RWPE2 (cell line): ENCODE measurements around the gene GARNL3.

ENCODE experiments used
- ATAC-seq: fragments of 200-7000 bp; cut with Tn5 transposase; 3 replicates; pipeline ENCODE4 v1.9.1; 2021; ENCODE audit warnings: low read depth
- DNase-seq: peaks from one replicate; pipeline ENCODE4 v3.0.0-alpha.2; 2020; ENCODE audit warnings: low spot score
- H3K27ac ChIP-seq: fragments of 450-650 bp; 2 replicates; pipeline ENCODE4 v1.5.1; 2017; ENCODE audit warnings: mild to moderate bottlenecking; ENCODE audit not compliant: poor library complexity, severe bottlenecking
- H3K27me3 ChIP-seq: fragments of 250-450 bp; sonication (Bioruptor Pico); 2 replicates; pipeline ENCODE4 v1.5.1; 2021; ENCODE audit warnings: mild to moderate bottlenecking, moderate library complexity; ENCODE audit not compliant: insufficient read depth, poor library complexity, severe bottlenecking
- H3K36me3 ChIP-seq: fragments of 250-450 bp; sonication (Bioruptor Pico); 2 replicates; pipeline ENCODE4 v1.5.1; 2020; ENCODE audit warnings: low read depth, mild to moderate bottlenecking, moderate library complexity
- H3K4me1 ChIP-seq: fragments of 250-450 bp; sonication (Bioruptor Pico); 2 replicates; pipeline ENCODE4 v1.5.1; 2021; ENCODE audit warnings: mild to moderate bottlenecking, moderate library complexity; ENCODE audit not compliant: insufficient read depth, poor library complexity, severe bottlenecking
- H3K4me3 ChIP-seq: fragments of 250-450 bp; sonication (Bioruptor Pico); 2 replicates; pipeline ENCODE4 v1.5.1; 2021; ENCODE audit warnings: mild to moderate bottlenecking, moderate library complexity; ENCODE audit not compliant: severe bottlenecking
- H3K9me3 ChIP-seq: fragments of 250-450 bp; sonication (Bioruptor Pico); 2 replicates; pipeline ENCODE4 v1.5.1; 2021; ENCODE audit warnings: mild to moderate bottlenecking, moderate library complexity; ENCODE audit not compliant: severe bottlenecking
- CTCF ChIP-seq: fragments of 450-650 bp; IDR thresholded peaks from one replicate; pipeline ENCODE4 v1.5.1; 2017; ENCODE audit warnings: mild to moderate bottlenecking, moderate library complexity; ENCODE audit not compliant: poor library complexity, severe bottlenecking

The GARNL3 gene

GRCh38 chr9:127428348-127428747, 163.8 kb downstream of the GARNL3 start:
- Histone ChIP-seq H3K9me3 (no peaks in the 10 kb centered on the region), H3K27me3 (no peaks in the 10 kb centered on the region), H3K4me3 (no peak overlapping the region), H3K36me3 (peaks cover 40% of the 10 kb centered on the region), H3K27ac (no peak overlapping the region), H3K4me1 (no peaks in the 10 kb centered on the region)
- ATAC-seq (no peak), DNase-seq (no peak)
- no peak for TF ChIP-seq CTCF

- H3K27me3 ChIP-seq = no peaks in the 10 kb centered on the region
- no peak overlapping the region for H3K27ac ChIP-seq
- H3K36me3 ChIP-seq = peaks cover 60% of the 10 kb centered on the region
- no peaks in the 10 kb centered on the region for H3K4me1 ChIP-seq
- no peaks in the 10 kb centered on the region for H3K9me3 ChIP-seq
- no peak overlapping the region for H3K4me3 ChIP-seq
- no peak for TF ChIP-seq CTCF
- ATAC-seq = no peak
- DNase-seq = no peak
Measured at GRCh38 chr9:127430415-127430814, 165.8 kb downstream of the GARNL3 start.

DNA sequence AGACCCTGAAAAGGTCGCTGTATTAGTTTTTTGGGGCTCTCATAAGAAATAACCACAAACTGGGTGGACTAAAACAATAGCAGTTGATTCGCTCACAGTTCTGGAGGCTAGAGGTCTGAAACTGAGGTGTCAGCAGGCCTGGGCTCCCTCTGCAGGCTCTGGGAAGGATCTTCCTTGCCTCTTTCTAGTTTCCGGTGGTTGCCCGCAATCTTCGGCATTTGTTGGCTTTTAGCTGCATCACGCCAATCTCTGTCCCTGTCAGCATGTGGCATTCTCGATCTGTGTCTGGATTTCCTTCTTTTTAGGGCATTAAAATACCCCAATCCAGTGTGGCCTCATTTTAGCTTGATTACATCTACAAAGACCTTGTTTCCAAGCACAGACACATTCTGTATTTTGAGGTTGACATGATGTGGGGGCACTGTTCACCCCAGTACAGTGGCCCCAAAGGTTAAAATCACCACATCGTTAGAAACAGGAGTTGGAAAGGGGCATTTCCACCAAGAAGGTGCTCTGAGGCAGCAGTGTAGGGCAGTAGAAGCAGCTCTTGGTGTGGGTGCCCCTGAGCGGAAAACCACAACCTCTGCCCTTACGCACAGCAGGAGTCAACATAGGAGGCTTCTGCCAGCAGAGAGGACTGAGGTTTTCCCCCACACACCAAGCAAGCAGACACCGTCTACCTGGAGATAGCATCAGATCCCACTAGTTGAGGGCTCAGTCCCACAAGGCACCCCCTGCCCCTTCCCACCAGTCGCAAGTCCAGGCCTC, 173.1 kb downstream of the GARNL3 start:
- no peak for DNase-seq
- ATAC-seq = no peak
- Histone ChIP-seq H3K4me1 (no peaks in the 10 kb centered on the region), H3K27me3 (no peaks in the 10 kb centered on the region), H3K9me3 (no peaks in the 10 kb centered on the region), H3K4me3 (no peak overlapping the region), H3K27ac (no peak overlapping the region), H3K36me3 (peaks cover 96% of the 10 kb centered on the region)
- TF ChIP-seq CTCF = peak; percentile 16

DNA sequence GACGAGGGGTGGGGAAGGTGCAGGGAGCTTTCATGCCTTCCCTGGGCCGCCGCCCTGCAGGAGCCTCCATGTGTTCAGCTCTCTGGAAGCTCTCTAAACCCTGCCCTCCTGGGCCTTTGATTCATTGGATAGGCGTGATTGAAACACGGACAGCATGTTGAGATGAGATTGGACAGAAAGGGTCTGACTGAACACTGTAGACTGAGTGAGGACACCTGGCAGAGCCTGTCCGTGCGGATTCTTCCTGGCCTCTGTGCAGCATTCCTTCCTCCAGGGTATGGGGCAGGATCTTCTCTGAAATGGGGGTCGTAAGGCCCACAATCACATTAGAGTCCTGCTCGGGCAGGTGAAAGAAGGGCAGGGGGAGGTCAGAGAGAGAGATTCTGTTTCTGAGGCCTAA, 173.8 kb downstream of the GARNL3 start:
- Histone ChIP-seq H3K4me3 (no peak overlapping the region), H3K9me3 (no peaks in the 10 kb centered on the region), H3K36me3 (peaks cover 96% of the 10 kb centered on the region), H3K4me1 (no peaks in the 10 kb centered on the region), H3K27me3 (no peaks in the 10 kb centered on the region), H3K27ac (no peak overlapping the region)
- no peak for DNase-seq
- no peak for TF ChIP-seq CTCF
- ATAC-seq = no peak
